Measurements from ENCODE around the gene RPL39L. TPM values are rescaled to one million over a fixed set of nuclear protein-coding genes. Genes with fewer than 3 reads are reported as not detected.

RPL39L gene
- total RNA-seq, 1 experiment from 2014 or later = 37.7 TPM

DNA sequence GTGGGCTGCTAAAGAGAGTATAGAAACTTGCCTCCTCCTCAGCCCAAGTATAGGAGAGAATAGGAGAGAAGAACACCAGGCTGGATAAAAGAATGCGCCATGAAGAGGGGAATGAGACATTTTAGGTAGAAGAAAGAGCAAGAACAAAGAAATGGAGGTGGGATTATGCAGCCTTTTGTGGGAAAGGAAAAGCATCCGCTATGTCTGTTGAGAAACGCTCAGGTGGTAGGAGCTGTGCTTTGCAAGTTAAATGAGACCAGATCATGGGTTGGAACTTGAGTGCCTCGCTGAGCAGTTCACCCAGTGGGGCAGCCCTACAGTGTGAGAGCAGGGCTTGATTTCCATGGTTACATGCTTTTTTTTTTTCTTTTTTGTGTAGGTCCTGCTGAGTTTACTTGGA lies 46.5 kb upstream of the RPL39L start:
- DNase-seq (ENCODE audit: low read depth, low spot score) (no peak), ATAC-seq (no peak)
- intact Hi-C loops (cut with micrococcal nuclease; ENCODE audit: unreplicated experiment) (no loop called here), in situ Hi-C loops (cut with HindIII; ENCODE audit: low pct_unique_long_range_greater_than_20kb, low sequenced_read_pairs) (no loop called here)
- H3K4me3 ChIP-seq (ENCODE audit: low read depth in 2 of 2, low read length in 2 of 2) = no peak overlapping the region
- CTCF ChIA-PET = no interaction called here
- BruUV-seq (replicated peaks) = no TSS peak
- H3K36me3 ChIP-seq (ENCODE audit: control insufficient read depth, insufficient read depth, low read length) = no peaks in the 10 kb centered on the region
- H3K27me3 ChIP-seq (ENCODE audit: control insufficient read depth, insufficient read depth, low read length) = peaks cover 7% of the 10 kb centered on the region
- no peak overlapping the region for H3K27ac ChIP-seq (ENCODE audit: low read length)
- POLR2A ChIA-PET = no interaction called here
- no peaks in the 10 kb centered on the region for H3K4me1 ChIP-seq (ENCODE audit: control insufficient read depth, insufficient read depth, low read length)
- H3K9me3 ChIP-seq (ENCODE audit: control insufficient read depth, insufficient read depth, low read depth, low read length) = no peaks in the 10 kb centered on the region
- no peak for TF ChIP-seq TCF7L2 (IDR thresholded peaks at IDR 0.05; ENCODE audit: low read depth, low read length)
- TF ChIP-seq, protein P1, sequence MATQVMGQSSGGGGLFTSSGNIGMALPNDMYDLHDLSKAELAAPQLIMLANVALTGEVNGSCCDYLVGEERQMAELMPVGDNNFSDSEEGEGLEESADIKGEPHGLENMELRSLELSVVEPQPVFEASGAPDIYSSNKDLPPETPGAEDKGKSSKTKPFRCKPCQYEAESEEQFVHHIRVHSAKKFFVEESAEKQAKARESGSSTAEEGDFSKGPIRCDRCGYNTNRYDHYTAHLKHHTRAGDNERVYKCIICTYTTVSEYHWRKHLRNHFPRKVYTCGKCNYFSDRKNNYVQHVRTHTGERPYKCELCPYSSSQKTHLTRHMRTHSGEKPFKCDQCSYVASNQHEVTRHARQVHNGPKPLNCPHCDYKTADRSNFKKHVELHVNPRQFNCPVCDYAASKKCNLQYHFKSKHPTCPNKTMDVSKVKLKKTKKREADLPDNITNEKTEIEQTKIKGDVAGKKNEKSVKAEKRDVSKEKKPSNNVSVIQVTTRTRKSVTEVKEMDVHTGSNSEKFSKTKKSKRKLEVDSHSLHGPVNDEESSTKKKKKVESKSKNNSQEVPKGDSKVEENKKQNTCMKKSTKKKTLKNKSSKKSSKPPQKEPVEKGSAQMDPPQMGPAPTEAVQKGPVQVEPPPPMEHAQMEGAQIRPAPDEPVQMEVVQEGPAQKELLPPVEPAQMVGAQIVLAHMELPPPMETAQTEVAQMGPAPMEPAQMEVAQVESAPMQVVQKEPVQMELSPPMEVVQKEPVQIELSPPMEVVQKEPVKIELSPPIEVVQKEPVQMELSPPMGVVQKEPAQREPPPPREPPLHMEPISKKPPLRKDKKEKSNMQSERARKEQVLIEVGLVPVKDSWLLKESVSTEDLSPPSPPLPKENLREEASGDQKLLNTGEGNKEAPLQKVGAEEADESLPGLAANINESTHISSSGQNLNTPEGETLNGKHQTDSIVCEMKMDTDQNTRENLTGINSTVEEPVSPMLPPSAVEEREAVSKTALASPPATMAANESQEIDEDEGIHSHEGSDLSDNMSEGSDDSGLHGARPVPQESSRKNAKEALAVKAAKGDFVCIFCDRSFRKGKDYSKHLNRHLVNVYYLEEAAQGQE (IDR thresholded peaks at IDR 0.05; ENCODE audit: insufficient read depth in 1 of 2, low read depth in 2 of 2, low read length in 1 of 2) = no peak
- no peak for TF ChIP-seq CTCF (IDR thresholded peaks at IDR 0.05)
- TF ChIP-seq SIN3A (IDR thresholded peaks at IDR 0.05; ENCODE audit: borderline replicate concordance, insufficient read depth, low read depth, low read length) = no peak
- no peak for TF ChIP-seq POLR2AphosphoS5 (IDR thresholded peaks at IDR 0.05; ENCODE audit: low read depth, low read length)

- Histone ChIP-seq H3K9me3 (ENCODE audit: control insufficient read depth, insufficient read depth, low read depth, low read length) (no peaks in the 10 kb centered on the region), H3K4me3 (ENCODE audit: low read depth in 2 of 2, low read length in 2 of 2) (no peak overlapping the region), H3K27ac (ENCODE audit: low read length) (no peak overlapping the region), H3K4me1 (ENCODE audit: control insufficient read depth, insufficient read depth, low read length) (no peaks in the 10 kb centered on the region), H3K36me3 (ENCODE audit: control insufficient read depth, insufficient read depth, low read length) (no peaks in the 10 kb centered on the region), H3K27me3 (ENCODE audit: control insufficient read depth, insufficient read depth, low read length) (peaks cover 2% of the 10 kb centered on the region; the same call in 1 of the 2 replicates)
- BruUV-seq (replicated peaks) = no TSS peak
- no peak for ATAC-seq
- in situ Hi-C loops (cut with HindIII; ENCODE audit: low pct_unique_long_range_greater_than_20kb, low sequenced_read_pairs) = no loop called here
- ChIA-PET POLR2A (no interaction called here), CTCF (no interaction called here)
- no peak for DNase-seq (ENCODE audit: low read depth, low spot score)
- TF ChIP-seq TCF7L2 (IDR thresholded peaks at IDR 0.05; ENCODE audit: low read depth, low read length) (no peak), CTCF (IDR thresholded peaks at IDR 0.05) (no peak), SIN3A (IDR thresholded peaks at IDR 0.05; ENCODE audit: borderline replicate concordance, insufficient read depth, low read depth, low read length) (no peak), POLR2AphosphoS5 (IDR thresholded peaks at IDR 0.05; ENCODE audit: low read depth, low read length) (no peak)
- TF ChIP-seq, protein P1 (IDR thresholded peaks at IDR 0.05; ENCODE audit: insufficient read depth in 1 of 2, low read depth in 2 of 2, low read length in 1 of 2) = no peak
- intact Hi-C loops (cut with micrococcal nuclease; ENCODE audit: unreplicated experiment) = no loop called here
These were observed 44.6 kb upstream of the RPL39L start for GRCh38 chr3:187183903-187184302.

Data from Panc1 (cell line).